SJCRH30 (cell line): Measurements from ENCODE around the gene POTEB. TPM values are rescaled to one million over a fixed set of nuclear protein-coding genes. Genes with fewer than 3 reads are reported as not detected.
"Not testable (repeated sequence)": the region's sequence is repeated elsewhere in the genome, so short reads cannot be mapped to it uniquely, and the experiment has no call there.

ENCODE experiments used
- DNase-seq, 2 experiments: peaks; one replicate each; pipeline ENCODE4 v3.0.0-alpha.2; 2015 to 2020
- H3K27ac ChIP-seq: fragments of 250-450 bp; sonication (Bioruptor Pico); 2 replicates; pipeline ENCODE4 v1.5.1; 2020; ENCODE audit warnings: mild to moderate bottlenecking, moderate library complexity
- H3K27me3 ChIP-seq: fragments of 250-450 bp; sonication (Bioruptor Pico); 2 replicates; pipeline ENCODE4 v1.5.1; 2020; ENCODE audit warnings: mild to moderate bottlenecking, moderate library complexity
- H3K36me3 ChIP-seq: fragments of 250-450 bp; sonication (Bioruptor Pico); 2 replicates; pipeline ENCODE4 v1.5.1; 2020; ENCODE audit warnings: mild to moderate bottlenecking, moderate library complexity
- H3K4me1 ChIP-seq: fragments of 250-450 bp; sonication (Bioruptor Pico); 2 replicates; pipeline ENCODE4 v1.5.1; 2020; ENCODE audit warnings: mild to moderate bottlenecking, moderate library complexity
- H3K4me3 ChIP-seq: fragments of 250-450 bp; sonication (Bioruptor Pico); 2 replicates; pipeline ENCODE4 v1.5.1; 2020; ENCODE audit warnings: mild to moderate bottlenecking, moderate library complexity
- H3K9me3 ChIP-seq: fragments of 250-450 bp; sonication (Bioruptor Pico); replicated peaks from 2 replicates; pipeline ENCODE4 v1.5.1; 2020; ENCODE audit warnings: mild to moderate bottlenecking, moderate library complexity
- total RNA-seq: library from RNA; depleted of rRNA; stranded (reverse); fragments of >200 nt; shearing (Covaris generic); gene quantifications from 2 replicates; pipeline ENCODE4 v1.2.3, GENCODE V29; 2014; rRNA removed

POTEB gene
- not detected in 2 replicates for total RNA-seq

DNA sequence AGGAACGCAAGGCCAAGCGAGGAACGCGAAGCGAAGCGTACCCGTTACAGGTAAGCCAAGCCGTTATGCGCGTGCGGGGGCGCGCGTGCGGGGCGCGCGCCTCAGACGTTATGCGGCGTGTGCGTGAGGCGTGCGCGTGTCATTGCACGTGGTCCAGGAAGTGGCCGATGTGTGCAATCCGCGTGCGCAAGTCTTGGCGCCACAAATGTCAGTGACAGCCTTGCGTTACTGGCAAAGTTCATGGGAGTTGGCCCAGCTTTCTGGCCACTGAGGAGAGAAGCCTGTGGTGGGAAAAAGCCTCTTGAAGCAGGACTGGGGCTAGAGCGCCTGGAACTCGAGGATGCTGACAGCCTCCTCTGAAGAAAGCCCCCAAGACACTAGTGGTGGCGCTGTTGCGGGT, at the start of gene POTEB:
TSS of gene POTEB (minus strand) at position 101 of the 400 bp plus-strand sequence. CDS start 489 bp downstream, outside the sequence.
- not testable (repeated sequence) for H3K4me3 ChIP-seq, H3K27ac ChIP-seq, H3K27me3 ChIP-seq, H3K9me3 ChIP-seq, H3K4me1 ChIP-seq, H3K36me3 ChIP-seq, DNase-seq

GRCh38 chr15:21890955-21891354, 13.4 kb upstream of the POTEB start:
- not testable (repeated sequence) for H3K27ac ChIP-seq, H3K27me3 ChIP-seq, H3K9me3 ChIP-seq, H3K4me3 ChIP-seq, H3K36me3 ChIP-seq, DNase-seq, H3K4me1 ChIP-seq

- not testable (repeated sequence) for H3K36me3 ChIP-seq, H3K27ac ChIP-seq, H3K4me1 ChIP-seq, H3K27me3 ChIP-seq, H3K4me3 ChIP-seq, H3K9me3 ChIP-seq, DNase-seq
These were observed 12.0 kb upstream of the POTEB start for GRCh38 chr15:21889542-21889941.

- not testable (repeated sequence) for H3K27me3 ChIP-seq, H3K27ac ChIP-seq, DNase-seq, H3K4me3 ChIP-seq, H3K36me3 ChIP-seq, H3K9me3 ChIP-seq, H3K4me1 ChIP-seq
These were observed 38.7 kb downstream of the POTEB start for GRCh38 chr15:21838831-21839230.

Other genes with a start within 250 kb of the POTEB start
- gene OR4M2, start 202.8 kb upstream of the POTEB start, total RNA-seq: not detected in 2 replicates